Panc1 (cell line): ENCODE data around the gene GREB1. TPM values are rescaled to one million over a fixed set of nuclear protein-coding genes. Genes with fewer than 3 reads are reported as not detected.

Source experiments
- ATAC-seq: fragments of 200-7000 bp; cut with Tn5 transposase; 2 replicates; pipeline ENCODE4 v1.9.1; 2020; ENCODE audit warnings: mild to moderate bottlenecking, moderate library complexity
- BruUV-seq: library from RNA; stranded (reverse); fragments of 400-500 nt; replicated peaks from 2 replicates; lab custom pipeline; 2021; lab: Mats Ljungman, UMichigan
- CTCF ChIA-PET: fragments of 300-600 bp; sonication (Branson Sonifier 250); formaldehyde crosslinking; loops from one replicate; lab custom pipeline; 2022; ENCODE audit warnings: antibody characterized with exemption; lab: Charles Lee
- POLR2A ChIA-PET: fragments of 300-600 bp; sonication (Branson Sonifier 250); formaldehyde crosslinking; loops from one replicate; lab custom pipeline; 2022; ENCODE audit warnings: antibody characterized with exemption; lab: Charles Lee
- DNase-seq: peaks from one replicate; pipeline ENCODE4 v3.0.0-alpha.2; 2010; ENCODE audit warnings: low read depth, low spot score
- H3K27ac ChIP-seq: 2 replicates; pipeline ENCODE4 v1.5.1; 2011; ENCODE audit warnings: mild to moderate bottlenecking, low read length, inconsistent platforms
- H3K27me3 ChIP-seq: fragments of 200-500 bp; sonication (Bioruptor generic); 2 replicates; pipeline ENCODE4 v1.6.0; 2014; ENCODE audit warnings: low read length, inconsistent platforms; ENCODE audit not compliant: control insufficient read depth, insufficient read depth
- H3K36me3 ChIP-seq: fragments of 200-500 bp; sonication (Bioruptor generic); 2 replicates; pipeline ENCODE4 v1.5.1; 2014; ENCODE audit warnings: inconsistent platforms, mild to moderate bottlenecking, low read length, moderate library complexity; ENCODE audit not compliant: control insufficient read depth, insufficient read depth
- H3K4me1 ChIP-seq: 2 replicates; pipeline ENCODE4 v1.5.1; 2011; ENCODE audit warnings: inconsistent platforms, mild to moderate bottlenecking, low read length, moderate library complexity; ENCODE audit not compliant: control insufficient read depth, insufficient read depth
- H3K4me3 ChIP-seq, 2 experiments: 2 replicates each; pipeline ENCODE4 v1.5.1; 2011 to 2012; ENCODE audit warnings: low read depth in 2 of 2, low read length in 2 of 2, mild to moderate bottlenecking in 2 of 2, inconsistent platforms in 1 of 2, moderate library complexity in 1 of 2
- H3K9me3 ChIP-seq: fragments of 200-500 bp; sonication (Bioruptor generic); 2 replicates; pipeline ENCODE4 v1.5.1; 2014; ENCODE audit warnings: low read depth, mild to moderate bottlenecking, inconsistent platforms, low read length, moderate library complexity; ENCODE audit not compliant: control insufficient read depth, insufficient read depth
- POLR2AphosphoS5 ChIP-seq: IDR thresholded peaks from 2 replicates; pipeline ENCODE4 v1.6.1; 2012; ENCODE audit warnings: mild to moderate bottlenecking, low read depth, low read length, moderate library complexity
- REST ChIP-seq, 2 experiments: IDR thresholded peaks; 2 replicates each; pipeline ENCODE4 v1.6.1; 2011 to 2012; ENCODE audit warnings: low read depth in 2 of 2, control low read depth in 1 of 2, low read length in 1 of 2, mild to moderate bottlenecking in 1 of 2, moderate library complexity in 1 of 2; ENCODE audit not compliant: insufficient read depth in 1 of 2
- SIN3A ChIP-seq: IDR thresholded peaks from 2 replicates; pipeline ENCODE4 v1.6.1; 2012; ENCODE audit warnings: low read depth, mild to moderate bottlenecking, low read length, moderate library complexity, borderline replicate concordance; ENCODE audit not compliant: insufficient read depth
- TCF7L2 ChIP-seq: IDR thresholded peaks from 2 replicates; pipeline ENCODE4 v1.6.1; 2011; ENCODE audit warnings: mild to moderate bottlenecking, low read depth, low read length, inconsistent platforms
- in situ Hi-C: cut with HindIII; loops from 2 replicates; pipeline ENCODE4 v1.10.0; 2016; ENCODE audit warnings: low sequenced_read_pairs, low pct_unique_long_range_greater_than_20kb
- intact Hi-C: fragments of 100-400 bp; cut with micrococcal nuclease; formaldehyde crosslinking; loops from one replicate; pipeline ENCODE4 v1.10.0; 2022; ENCODE audit not compliant: unreplicated experiment
- total RNA-seq: library from RNA; stranded (reverse); gene quantifications from one replicate; pipeline ENCODE4 v1.2.1, GENCODE V29; 2021; ENCODE audit not compliant: unreplicated experiment
- TF ChIP-seq, protein P1 (sequence below): fragments of 450-650 bp; IDR thresholded peaks from 2 replicates; pipeline ENCODE4 v1.5.1; 2017; ENCODE audit warnings: mild to moderate bottlenecking

Gene GREB1
- total RNA-seq, 1 experiment from 2014 or later = 0.90 TPM

- ChIA-PET POLR2A (no interaction called here), CTCF (interaction anchor here (3.1 kb wide), 1 partner anchor 448 kb away, joined by 16 read pairs; a partner anchor contains a TSS)
- ATAC-seq = no peak
- Histone ChIP-seq H3K27me3 (peaks cover under 1% of the 10 kb centered on the region; the same call in 1 of the 2 replicates), H3K4me3 (no peak overlapping the region), H3K4me1 (no peaks in the 10 kb centered on the region), H3K9me3 (no peaks in the 10 kb centered on the region), H3K36me3 (no peaks in the 10 kb centered on the region), H3K27ac (no peak overlapping the region)
- BruUV-seq = no TSS peak
- no peak for TF ChIP-seq SIN3A
- intact Hi-C loops = no loop called here
- no peak for DNase-seq
- in situ Hi-C loops = no loop called here
Measured at GRCh38 chr2:11580697-11581096, 46.9 kb downstream of the GREB1 start.

DNA sequence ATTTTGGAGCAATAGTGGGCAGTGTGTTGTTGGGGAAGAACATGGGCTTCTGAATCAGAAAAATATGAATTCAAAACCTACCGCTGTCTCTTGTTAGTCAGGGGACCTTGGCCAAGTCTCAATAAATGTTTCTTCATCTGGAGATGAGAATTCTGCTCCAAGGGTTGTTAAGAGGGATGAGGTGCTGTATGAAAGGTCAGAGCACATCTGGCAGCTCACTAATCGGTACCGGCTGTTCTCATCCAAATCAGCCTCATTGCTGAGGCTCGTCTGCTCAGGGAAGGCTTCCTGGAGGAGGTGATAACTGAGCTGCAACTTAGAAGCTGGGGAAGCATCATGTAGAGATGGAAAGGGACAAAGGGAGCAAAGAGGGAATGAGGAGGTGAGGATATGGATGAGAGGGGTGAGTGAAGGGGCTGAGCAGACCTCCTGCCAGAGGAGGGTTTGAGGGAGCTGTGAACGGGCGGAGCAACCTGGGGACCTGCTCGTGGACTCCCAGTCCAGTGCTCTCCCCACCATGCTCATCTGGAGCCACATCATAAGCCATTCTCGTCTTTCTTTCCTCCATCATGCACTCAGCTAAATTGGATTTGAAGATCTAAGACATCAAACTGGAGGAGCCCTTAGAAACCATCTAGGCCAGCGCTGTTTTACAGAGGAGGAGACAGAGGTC is 47.4 kb downstream of the GREB1 start:
- no TSS peak for BruUV-seq
- CTCF ChIA-PET = interaction anchor here (3.1 kb wide), 1 partner anchor 448 kb away, joined by 16 read pairs; a partner anchor contains a TSS
- POLR2A ChIA-PET = no interaction called here
- TF ChIP-seq REST (IDR thresholded peaks at IDR 0.05; ENCODE audit: insufficient read depth in 1 of 2, low read depth in 2 of 2, low read length in 1 of 2) (no peak), POLR2AphosphoS5 (no peak), SIN3A (no peak), TCF7L2 (no peak)
- TF ChIP-seq, protein P1, sequence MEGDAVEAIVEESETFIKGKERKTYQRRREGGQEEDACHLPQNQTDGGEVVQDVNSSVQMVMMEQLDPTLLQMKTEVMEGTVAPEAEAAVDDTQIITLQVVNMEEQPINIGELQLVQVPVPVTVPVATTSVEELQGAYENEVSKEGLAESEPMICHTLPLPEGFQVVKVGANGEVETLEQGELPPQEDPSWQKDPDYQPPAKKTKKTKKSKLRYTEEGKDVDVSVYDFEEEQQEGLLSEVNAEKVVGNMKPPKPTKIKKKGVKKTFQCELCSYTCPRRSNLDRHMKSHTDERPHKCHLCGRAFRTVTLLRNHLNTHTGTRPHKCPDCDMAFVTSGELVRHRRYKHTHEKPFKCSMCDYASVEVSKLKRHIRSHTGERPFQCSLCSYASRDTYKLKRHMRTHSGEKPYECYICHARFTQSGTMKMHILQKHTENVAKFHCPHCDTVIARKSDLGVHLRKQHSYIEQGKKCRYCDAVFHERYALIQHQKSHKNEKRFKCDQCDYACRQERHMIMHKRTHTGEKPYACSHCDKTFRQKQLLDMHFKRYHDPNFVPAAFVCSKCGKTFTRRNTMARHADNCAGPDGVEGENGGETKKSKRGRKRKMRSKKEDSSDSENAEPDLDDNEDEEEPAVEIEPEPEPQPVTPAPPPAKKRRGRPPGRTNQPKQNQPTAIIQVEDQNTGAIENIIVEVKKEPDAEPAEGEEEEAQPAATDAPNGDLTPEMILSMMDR = no peak
- ATAC-seq (no peak), DNase-seq (no peak)
- in situ Hi-C loops (no loop called here), intact Hi-C loops (no loop called here)
- H3K4me1 ChIP-seq = no peaks in the 10 kb centered on the region
- no peaks in the 10 kb centered on the region for H3K9me3 ChIP-seq
- H3K27me3 ChIP-seq = peaks cover 2% of the 10 kb centered on the region; the same call in 1 of the 2 replicates
- no peak overlapping the region for H3K4me3 ChIP-seq
- H3K27ac ChIP-seq = no peak overlapping the region
- no peaks in the 10 kb centered on the region for H3K36me3 ChIP-seq
